GM23338 (cell line): ENCODE data around the gene FHL1. TPM values are rescaled to one million over a fixed set of nuclear protein-coding genes. Genes with fewer than 3 reads are reported as not detected.

ENCODE experiments used
- ATAC-seq: fragments of 200-7000 bp; cut with Tn5 transposase; 3 replicates; pipeline ENCODE4 v1.9.1; 2020
- DNase-seq: peaks from one replicate; pipeline ENCODE4 v3.0.0-alpha.2; 2015; ENCODE audit warnings: low spot score
- H2AFZ ChIP-seq: fragments of 200-600 bp; sonication (generic); 2 replicates; pipeline ENCODE4 v1.8.0; 2016; ENCODE audit warnings: antibody characterized with exemption, mild to moderate bottlenecking, moderate library complexity
- H3F3A ChIP-seq: fragments of 200-600 bp; sonication (generic); replicated peaks from 2 replicates; pipeline ENCODE4 v1.8.0; 2017; ENCODE audit warnings: antibody characterized with exemption, mixed run types, low read depth
- H3K27ac ChIP-seq: fragments of 200-600 bp; sonication (generic); 2 replicates; pipeline ENCODE4 v1.6.1; 2016; ENCODE audit warnings: low read depth
- H3K27me3 ChIP-seq: fragments of 200-600 bp; sonication (generic); 2 replicates; pipeline ENCODE4 v1.8.0; 2016; ENCODE audit warnings: mild to moderate bottlenecking, mixed run types, moderate library complexity; ENCODE audit not compliant: insufficient read depth
- H3K36me3 ChIP-seq: fragments of 200-600 bp; sonication (generic); 2 replicates; pipeline ENCODE4 v1.8.0; 2016; ENCODE audit warnings: mild to moderate bottlenecking; ENCODE audit not compliant: insufficient read depth
- H3K4me1 ChIP-seq: fragments of 200-600 bp; sonication (generic); 2 replicates; pipeline ENCODE4 v1.8.0; 2016; ENCODE audit warnings: mild to moderate bottlenecking, moderate library complexity; ENCODE audit not compliant: insufficient read depth
- H3K4me2 ChIP-seq: fragments of 200-600 bp; sonication (generic); 2 replicates; pipeline ENCODE4 v1.7.1; 2017; ENCODE audit warnings: mixed run types
- H3K4me3 ChIP-seq: fragments of 200-600 bp; sonication (generic); 2 replicates; pipeline ENCODE4 v1.6.1; 2016; ENCODE audit warnings: mixed run types
- H3K79me2 ChIP-seq: fragments of 200-600 bp; sonication (generic); replicated peaks from 2 replicates; pipeline ENCODE4 v1.8.0; 2017; ENCODE audit warnings: mild to moderate bottlenecking; ENCODE audit not compliant: insufficient read depth
- H3K9me2 ChIP-seq: fragments of 200-600 bp; sonication (generic); 2 replicates; pipeline ENCODE4 v1.8.0; 2017; ENCODE audit not compliant: insufficient read depth
- H4K20me1 ChIP-seq: fragments of 200-600 bp; sonication (generic); replicated peaks from 2 replicates; pipeline ENCODE4 v1.8.0; 2017; ENCODE audit warnings: mild to moderate bottlenecking; ENCODE audit not compliant: insufficient read depth
- H3K27ac Mint-ChIP-seq: 2 replicates; pipeline ENCODE4 v1.8.0; 2020; ENCODE audit warnings: inconsistent platforms, mild to moderate bottlenecking, moderate library complexity, mixed read lengths
- H3K27me3 Mint-ChIP-seq: 3 replicates; pipeline ENCODE4 v1.8.0; 2022; ENCODE audit warnings: low read depth, mild to moderate bottlenecking, moderate library complexity, mixed read lengths, inconsistent platforms; ENCODE audit not compliant: insufficient read depth, poor library complexity
- H3K36me3 Mint-ChIP-seq: 3 replicates; pipeline ENCODE4 v1.8.0; 2021; ENCODE audit warnings: low read depth, mild to moderate bottlenecking, inconsistent platforms, moderate library complexity, mixed read lengths
- H3K4me1 Mint-ChIP-seq: 3 replicates; pipeline ENCODE4 v1.8.0; 2020; ENCODE audit warnings: mild to moderate bottlenecking, inconsistent platforms, mixed read lengths
- H3K4me3 Mint-ChIP-seq: 3 replicates; pipeline ENCODE4 v1.8.0; 2021; ENCODE audit warnings: moderate library complexity, mild to moderate bottlenecking, inconsistent platforms, mixed read lengths
- H3K9me3 Mint-ChIP-seq: 3 replicates; pipeline ENCODE4 v1.8.0; 2020; ENCODE audit warnings: moderate library complexity, mild to moderate bottlenecking, inconsistent platforms, mixed read lengths
- CREB1 ChIP-seq: fragments of 250-450 bp; sonication (Bioruptor Pico); IDR thresholded peaks from 2 replicates; pipeline ENCODE4 v1.5.0; 2020; ENCODE audit warnings: low read depth, mild to moderate bottlenecking, moderate library complexity
- CTCF ChIP-seq, 2 experiments: fragments of 200-600 bp in 1 of 2; sonication (generic) in 1 of 2; conservative IDR thresholded peaks; 2 replicates each; pipeline versions ENCODE4 v1.5.1 to v1.6.1; 2016 to 2017; ENCODE audit warnings: antibody characterized with exemption in 2 of 2, low read depth in 2 of 2, mild to moderate bottlenecking in 2 of 2, moderate library complexity in 1 of 2
- ETS1 ChIP-seq: IDR thresholded peaks from 2 replicates; pipeline ENCODE4 v1.6.1; 2016; ENCODE audit warnings: antibody characterized with exemption
- EZH2 ChIP-seq: fragments of 200-600 bp; sonication (generic); IDR thresholded peaks from one replicate; pipeline ENCODE4 v1.8.0; 2017; ENCODE audit warnings: antibody characterized with exemption, mild to moderate bottlenecking, low read depth; ENCODE audit not compliant: unreplicated experiment
- EZH2phosphoT487 ChIP-seq: fragments of 200-600 bp; sonication (generic); IDR thresholded peaks from one replicate; pipeline ENCODE4 v1.8.1; 2018; ENCODE audit warnings: antibody characterized with exemption; ENCODE audit not compliant: unreplicated experiment
- JUNB ChIP-seq: IDR thresholded peaks from one replicate; pipeline ENCODE4 v1.6.1; 2016; ENCODE audit warnings: antibody characterized with exemption; ENCODE audit not compliant: unreplicated experiment
- NANOG ChIP-seq: IDR thresholded peaks from 2 replicates; pipeline ENCODE4 v1.6.1; 2016; ENCODE audit warnings: antibody characterized with exemption, borderline replicate concordance
- POLR2AphosphoS5 ChIP-seq: IDR thresholded peaks from 2 replicates; pipeline ENCODE4 v1.6.1; 2016; ENCODE audit warnings: antibody characterized with exemption, low read depth
- REST ChIP-seq: IDR thresholded peaks from one replicate; pipeline ENCODE4 v1.6.1; 2018; ENCODE audit warnings: antibody characterized with exemption; ENCODE audit not compliant: unreplicated experiment
- STAT1 ChIP-seq: IDR thresholded peaks from one replicate; pipeline ENCODE4 v1.6.1; 2016; ENCODE audit warnings: antibody characterized with exemption; ENCODE audit not compliant: unreplicated experiment
- ZNF114 ChIP-seq: fragments of 250-450 bp; sonication (Bioruptor Pico); IDR thresholded peaks from 2 replicates; pipeline ENCODE4 v1.5.0; 2020; ENCODE audit warnings: mild to moderate bottlenecking, moderate library complexity
- ZNF331 ChIP-seq: fragments of 250-450 bp; sonication (Bioruptor Pico); IDR thresholded peaks from 2 replicates; pipeline ENCODE4 v1.5.0; 2020; ENCODE audit warnings: low read depth, mild to moderate bottlenecking, moderate library complexity
- ZNF462 ChIP-seq: fragments of 250-450 bp; sonication (Bioruptor Pico); IDR thresholded peaks from 2 replicates; pipeline ENCODE4 v1.5.0; 2020; ENCODE audit warnings: mild to moderate bottlenecking, moderate library complexity
- polyA plus RNA-seq: library from polyadenylated mRNA; unstranded; fragments of >200 nt; fragmentation: Nextera tagmentation; extraction: Ambion mirVana; gene quantifications from 2 replicates; pipeline ENCODE4 v1.2.1, GENCODE V29; 2016
- total RNA-seq: library from RNA; depleted of rRNA; stranded (reverse); fragments of >200 nt; shearing (Covaris generic); gene quantifications from 2 replicates; pipeline ENCODE4 v1.2.3, GENCODE V29; 2014

Gene FHL1
- total and polyA plus RNA-seq, 2 experiments from 2014 or later = 47.9 to 60.4 TPM

- DNase-seq = no peak
- no peaks in the 10 kb centered on the region for H3K9me2 ChIP-seq
- no peaks in the 10 kb centered on the region for H4K20me1 ChIP-seq
- H3K27ac Mint-ChIP-seq = no peak overlapping the region
- H3K4me1 Mint-ChIP-seq = peaks cover 19% of the 10 kb centered on the region; the same call in 2 of the 3 replicates
- ATAC-seq = no peak
- H2AFZ ChIP-seq = no peak overlapping the region
- H3K27me3 ChIP-seq = no peaks in the 10 kb centered on the region
- H3K36me3 ChIP-seq = no peaks in the 10 kb centered on the region
- H3K36me3 Mint-ChIP-seq = no peaks in the 10 kb centered on the region; the same call in 1 of the 3 replicates
- H3K79me2 ChIP-seq = no peaks in the 10 kb centered on the region
- no peak overlapping the region for H3K4me3 Mint-ChIP-seq
- H3K27ac ChIP-seq = no peak overlapping the region
- H3K4me1 ChIP-seq = peaks cover 3% of the 10 kb centered on the region; the same call in 1 of the 2 replicates
- no peak overlapping the region for H3K4me3 ChIP-seq
- no peaks in the 10 kb centered on the region for H3K9me3 Mint-ChIP-seq
- peaks cover 1% of the 10 kb centered on the region for H3K27me3 Mint-ChIP-seq
- no peak overlapping the region for H3K4me2 ChIP-seq
- H3F3A ChIP-seq = no peaks in the 10 kb centered on the region
- TF ChIP-seq POLR2AphosphoS5 = no peak
- TF ChIP-seq ETS1 = no peak
- TF ChIP-seq STAT1 = no peak
- TF ChIP-seq EZH2phosphoT487 = no peak
- no peak for TF ChIP-seq CTCF (conservative IDR thresholded peaks at IDR 0.05; ENCODE audit: low read depth in 2 of 2)
- TF ChIP-seq NANOG = no peak
- no peak for TF ChIP-seq ZNF114
- TF ChIP-seq JUNB = no peak
- no peak for TF ChIP-seq ZNF331 (CRISPR knock-in tag)
- TF ChIP-seq REST = no peak
- no peak for TF ChIP-seq EZH2
- no peak for TF ChIP-seq ZNF462 (CRISPR knock-in tag)
- no peak for TF ChIP-seq CREB1
These were observed 60.2 kb downstream of the FHL1 start for GRCh38 chrX:136207546-136207945.
